ENCODE results near the gene CYSLTR2. TPM values are rescaled to one million over a fixed set of nuclear protein-coding genes. Genes with fewer than 3 reads are reported as not detected.

Gene CYSLTR2
- total RNA-seq, 1 experiment from 2014 or later: not detected

DNA sequence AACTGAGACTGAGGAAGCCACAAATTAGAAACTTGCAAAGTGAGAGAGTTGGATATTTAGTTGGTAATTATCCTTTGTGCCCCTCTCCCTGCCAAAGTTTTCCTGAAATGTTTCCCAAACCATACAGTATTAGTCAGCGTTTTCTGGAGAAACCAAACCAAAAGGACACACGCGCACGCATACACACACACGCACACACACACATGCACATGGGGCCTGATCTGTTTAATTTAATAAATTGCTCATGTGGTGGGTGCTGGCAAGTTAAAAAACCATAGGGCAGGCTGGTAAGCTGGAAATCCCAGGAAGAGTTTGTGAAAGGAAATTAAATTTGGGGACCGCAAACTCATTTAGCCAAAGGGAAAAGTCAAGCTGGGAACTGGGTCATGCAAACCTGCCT, 11.7 kb upstream of the CYSLTR2 start:
- intact Hi-C loops (cut with micrococcal nuclease; ENCODE audit: unreplicated experiment): no loop called here
- H3K4me1 Mint-ChIP-seq (ENCODE audit: low read depth, unreplicated experiment): no peaks in the 10 kb centered on the region
- TF ChIP-seq CTCF (IDR thresholded peaks at IDR 0.05; ENCODE audit: unreplicated experiment): no peak
- peaks cover 7% of the 10 kb centered on the region for H3K9me3 Mint-ChIP-seq (ENCODE audit: low read depth, unreplicated experiment)
- DNase-seq: no peak
- no peaks in the 10 kb centered on the region for H3K27me3 Mint-ChIP-seq (ENCODE audit: unreplicated experiment)
- CTCF ChIA-PET: no interaction called here
- H3K36me3 Mint-ChIP-seq (ENCODE audit: insufficient read depth, unreplicated experiment): no peaks in the 10 kb centered on the region
- BruUV-seq (replicated peaks): no TSS peak
- H3K4me3 Mint-ChIP-seq (ENCODE audit: low read depth, unreplicated experiment): no peak overlapping the region
- no peak overlapping the region for H3K27ac Mint-ChIP-seq (ENCODE audit: unreplicated experiment)

DNA sequence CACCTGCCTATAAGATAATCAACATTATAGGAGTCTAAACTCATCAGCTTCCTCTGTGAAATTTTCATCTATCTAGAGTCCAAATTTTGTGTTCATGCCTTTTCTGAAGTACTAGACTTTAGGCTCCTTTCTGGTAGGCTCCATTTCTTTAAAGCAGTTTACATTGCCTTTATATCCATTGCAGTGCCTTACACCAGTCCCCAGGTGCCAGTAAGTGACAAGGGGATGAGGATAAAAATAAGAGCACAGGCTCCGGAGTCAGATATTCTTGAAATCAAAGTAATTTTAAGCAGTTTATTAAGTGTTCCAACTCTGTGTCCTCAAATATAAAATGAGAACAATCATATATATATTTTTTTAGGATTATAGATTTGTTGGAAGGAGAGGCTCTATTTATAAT, 10.6 kb upstream of the CYSLTR2 start:
- H3K36me3 Mint-ChIP-seq (ENCODE audit: insufficient read depth, unreplicated experiment): no peaks in the 10 kb centered on the region
- no peak overlapping the region for H3K4me3 Mint-ChIP-seq (ENCODE audit: low read depth, unreplicated experiment)
- peaks cover 4% of the 10 kb centered on the region for H3K4me1 Mint-ChIP-seq (ENCODE audit: low read depth, unreplicated experiment)
- intact Hi-C loops (cut with micrococcal nuclease; ENCODE audit: unreplicated experiment): no loop called here
- BruUV-seq (replicated peaks): no TSS peak
- CTCF ChIA-PET: no interaction called here
- no peak overlapping the region for H3K27ac Mint-ChIP-seq (ENCODE audit: unreplicated experiment)
- TF ChIP-seq CTCF (IDR thresholded peaks at IDR 0.05; ENCODE audit: unreplicated experiment): no peak
- no peak for DNase-seq
- H3K9me3 Mint-ChIP-seq (ENCODE audit: low read depth, unreplicated experiment): peaks cover 7% of the 10 kb centered on the region
- H3K27me3 Mint-ChIP-seq (ENCODE audit: unreplicated experiment): no peaks in the 10 kb centered on the region

- no TSS peak for BruUV-seq (replicated peaks)
- H3K27me3 Mint-ChIP-seq (ENCODE audit: unreplicated experiment): no peaks in the 10 kb centered on the region
- intact Hi-C loops (cut with micrococcal nuclease; ENCODE audit: unreplicated experiment): no loop called here
Measured at GRCh38 chr13:48644141-48644540, 9.6 kb upstream of the CYSLTR2 start.

DNA sequence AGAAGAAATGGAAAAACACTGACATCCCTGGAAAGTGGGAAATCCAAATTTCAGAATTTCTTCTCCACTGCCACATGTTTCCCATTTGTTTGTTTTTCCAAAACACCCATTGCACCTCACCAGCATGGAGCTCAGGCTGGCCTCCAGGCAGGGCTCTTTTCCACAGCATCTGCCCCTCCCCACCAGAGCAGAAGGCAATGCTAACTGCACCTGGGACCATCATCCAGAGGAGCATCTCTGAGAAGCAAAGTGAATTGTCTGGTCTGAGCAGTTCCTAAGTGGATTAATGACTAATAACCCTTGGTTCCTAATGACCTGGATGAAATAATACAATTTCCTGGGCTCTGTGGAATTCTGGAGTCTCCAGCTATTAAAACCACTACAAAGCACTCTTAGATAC, 8.8 kb upstream of the CYSLTR2 start:
- no peak for DNase-seq
- peaks cover 13% of the 10 kb centered on the region for H3K4me1 Mint-ChIP-seq (ENCODE audit: low read depth, unreplicated experiment)
- H3K27me3 Mint-ChIP-seq (ENCODE audit: unreplicated experiment): no peaks in the 10 kb centered on the region
- H3K36me3 Mint-ChIP-seq (ENCODE audit: insufficient read depth, unreplicated experiment): no peaks in the 10 kb centered on the region
- peaks cover 7% of the 10 kb centered on the region for H3K9me3 Mint-ChIP-seq (ENCODE audit: low read depth, unreplicated experiment)
- no peak overlapping the region for H3K27ac Mint-ChIP-seq (ENCODE audit: unreplicated experiment)
- H3K4me3 Mint-ChIP-seq (ENCODE audit: low read depth, unreplicated experiment): no peak overlapping the region
- CTCF ChIA-PET: no interaction called here
- no TSS peak for BruUV-seq (replicated peaks)
- intact Hi-C loops (cut with micrococcal nuclease; ENCODE audit: unreplicated experiment): loop anchor here (5.0 kb wide), 1 partner anchor 48 kb away; no protein-coding TSS in a partner anchor
- no peak for TF ChIP-seq CTCF (IDR thresholded peaks at IDR 0.05; ENCODE audit: unreplicated experiment)

More at GRCh38 chr13:48644141-48644540, 9.6 kb upstream of the CYSLTR2 start:
- Mint-ChIP-seq H3K36me3 (ENCODE audit: insufficient read depth, unreplicated experiment) (no peaks in the 10 kb centered on the region), H3K9me3 (ENCODE audit: low read depth, unreplicated experiment) (peaks cover 7% of the 10 kb centered on the region), H3K27ac (ENCODE audit: unreplicated experiment) (no peak overlapping the region), H3K4me1 (ENCODE audit: low read depth, unreplicated experiment) (peaks cover 11% of the 10 kb centered on the region), H3K4me3 (ENCODE audit: low read depth, unreplicated experiment) (no peak overlapping the region)
- CTCF ChIA-PET: no interaction called here
- no peak for TF ChIP-seq CTCF (IDR thresholded peaks at IDR 0.05; ENCODE audit: unreplicated experiment)
- no peak for DNase-seq

All from Calu3 (cell line).